GM21723 (cell line): Measurements from ENCODE around the gene SRGAP3.

Source experiments
- ATAC-seq: cut with Tn5 transposase; IDR thresholded peaks from one replicate; pipeline ENCODE4 v1.9.1; 2021; ENCODE audit warnings: mild to moderate bottlenecking, moderate library complexity; ENCODE audit not compliant: unreplicated experiment

Gene SRGAP3

DNA sequence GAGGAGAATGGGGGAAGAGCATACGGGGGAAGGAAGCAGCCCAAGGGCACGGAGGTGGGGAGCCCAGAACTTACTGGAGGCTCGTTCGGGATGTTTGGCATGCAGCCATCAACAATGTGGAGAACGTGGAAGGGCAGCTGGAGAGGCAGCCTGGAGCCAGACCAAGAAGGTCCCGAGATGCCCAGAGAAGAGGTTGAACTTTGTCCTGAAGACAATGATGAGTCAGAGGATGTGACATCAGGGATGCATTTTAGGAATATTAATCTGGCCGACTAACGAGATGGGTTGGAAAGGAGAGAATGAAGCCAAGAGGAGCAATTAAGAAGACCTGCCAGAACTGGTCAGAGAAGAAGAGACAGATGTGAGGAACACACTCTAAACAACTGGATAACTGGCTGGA lies 98.2 kb downstream of the SRGAP3 start:
- ATAC-seq, result no peak

- ATAC-seq, result no peak
Observed at GRCh38 chr3:9149566-9149965, 99.9 kb downstream of the SRGAP3 start.

DNA sequence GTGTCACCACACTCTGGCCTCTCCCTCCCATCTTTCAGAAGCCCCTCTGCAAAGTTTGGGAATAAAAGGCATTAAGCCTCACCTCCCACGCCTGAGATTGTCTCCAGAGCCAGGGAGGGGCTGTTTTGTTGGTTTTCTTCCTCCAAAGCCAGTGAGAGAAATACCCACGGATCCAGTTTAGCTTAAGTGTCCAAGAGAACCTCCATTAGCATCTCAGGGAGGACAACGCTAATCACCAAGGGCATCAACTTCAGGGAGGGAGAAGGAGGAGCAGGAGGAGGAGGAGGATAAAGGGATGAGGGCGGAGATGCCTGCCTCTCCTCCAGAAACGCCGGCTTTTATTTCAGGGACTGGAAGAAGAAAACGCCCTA lies 101.6 kb downstream of the SRGAP3 start:
- ATAC-seq, result no peak

- ATAC-seq, result peak; percentile 87
Observed at GRCh38 chr3:9147215-9147895, 102.1 kb downstream of the SRGAP3 start.

- no peak for ATAC-seq
Observed at GRCh38 chr3:9146367-9147071, 102.9 kb downstream of the SRGAP3 start.

DNA sequence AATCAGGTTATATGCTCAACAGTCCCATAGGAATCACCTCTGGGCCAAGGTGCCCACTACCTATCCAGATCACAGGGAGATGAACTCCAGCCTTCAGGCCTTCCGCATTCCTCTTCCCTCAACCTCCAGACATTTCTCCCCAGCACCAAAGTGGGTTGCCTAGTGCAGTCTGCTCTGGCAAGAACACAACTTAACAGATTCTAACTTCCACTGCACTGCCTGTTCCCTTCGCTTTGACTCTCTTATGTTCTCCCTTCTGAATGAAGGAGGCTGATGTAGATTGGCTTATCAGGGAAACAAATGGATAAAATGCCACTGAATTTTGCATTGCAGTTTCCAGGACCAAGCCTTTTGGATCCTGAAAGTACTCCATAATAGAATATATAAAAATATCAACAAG lies 106.3 kb downstream of the SRGAP3 start:
- no peak for ATAC-seq

DNA sequence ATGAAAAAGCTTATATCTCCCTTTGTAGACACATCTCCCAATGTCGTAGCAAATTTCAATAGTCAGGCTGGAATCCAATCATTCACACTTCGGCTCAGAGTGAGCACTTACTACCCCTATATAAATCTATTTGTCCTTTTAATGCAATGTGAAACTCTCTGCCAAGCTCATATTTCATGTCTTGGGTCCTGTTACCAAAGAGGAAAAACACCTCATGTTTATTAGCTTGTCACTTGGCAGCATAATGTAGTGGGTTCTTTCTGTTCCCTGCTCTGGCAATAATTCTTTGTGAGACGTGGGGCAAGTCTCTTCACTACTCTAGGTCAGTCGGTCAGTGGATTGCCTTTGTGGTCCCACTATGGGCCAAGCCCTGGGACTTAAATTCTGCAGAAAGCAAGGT lies 107.1 kb downstream of the SRGAP3 start:
- ATAC-seq, result no peak

DNA sequence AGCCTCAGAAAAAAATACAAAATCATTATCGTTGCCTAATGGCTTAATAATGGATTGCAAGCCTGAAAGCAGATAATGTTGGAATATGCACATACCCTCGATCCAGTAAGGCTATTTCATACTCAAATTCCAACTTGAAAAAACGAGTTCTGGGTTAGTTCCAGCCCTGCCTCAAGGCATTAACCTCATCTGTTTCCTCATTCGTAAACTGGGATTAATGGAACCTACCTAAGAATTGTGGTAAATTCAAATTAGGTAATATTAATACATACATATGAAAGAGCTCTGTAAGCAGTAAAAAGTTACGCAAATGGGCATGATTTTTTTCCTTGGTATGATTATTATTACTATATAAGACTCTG lies 107.5 kb downstream of the SRGAP3 start:
- no peak for ATAC-seq

DNA sequence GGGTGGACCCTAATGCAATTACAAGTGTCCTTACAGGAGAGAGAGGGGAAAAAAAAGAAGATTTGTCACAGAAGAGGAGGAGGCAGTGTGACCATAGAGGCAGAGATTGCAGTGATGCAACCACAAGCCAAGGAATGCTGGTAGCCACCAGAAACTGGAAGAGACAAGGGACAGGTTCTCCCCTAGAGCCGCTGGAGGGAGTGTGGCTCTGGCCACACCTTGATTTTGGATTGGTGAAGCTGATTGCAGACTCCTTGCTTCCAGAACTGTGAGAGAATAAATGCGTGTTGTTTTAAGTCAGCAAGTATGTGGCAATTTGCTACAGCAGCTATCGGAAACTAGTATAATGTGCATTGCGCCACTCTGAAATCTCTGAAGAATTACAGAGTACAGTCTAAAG lies 110.1 kb downstream of the SRGAP3 start:
- ATAC-seq, result no peak

- ATAC-seq, result no peak
Observed at GRCh38 chr3:9137676-9138075, 111.8 kb downstream of the SRGAP3 start.

DNA sequence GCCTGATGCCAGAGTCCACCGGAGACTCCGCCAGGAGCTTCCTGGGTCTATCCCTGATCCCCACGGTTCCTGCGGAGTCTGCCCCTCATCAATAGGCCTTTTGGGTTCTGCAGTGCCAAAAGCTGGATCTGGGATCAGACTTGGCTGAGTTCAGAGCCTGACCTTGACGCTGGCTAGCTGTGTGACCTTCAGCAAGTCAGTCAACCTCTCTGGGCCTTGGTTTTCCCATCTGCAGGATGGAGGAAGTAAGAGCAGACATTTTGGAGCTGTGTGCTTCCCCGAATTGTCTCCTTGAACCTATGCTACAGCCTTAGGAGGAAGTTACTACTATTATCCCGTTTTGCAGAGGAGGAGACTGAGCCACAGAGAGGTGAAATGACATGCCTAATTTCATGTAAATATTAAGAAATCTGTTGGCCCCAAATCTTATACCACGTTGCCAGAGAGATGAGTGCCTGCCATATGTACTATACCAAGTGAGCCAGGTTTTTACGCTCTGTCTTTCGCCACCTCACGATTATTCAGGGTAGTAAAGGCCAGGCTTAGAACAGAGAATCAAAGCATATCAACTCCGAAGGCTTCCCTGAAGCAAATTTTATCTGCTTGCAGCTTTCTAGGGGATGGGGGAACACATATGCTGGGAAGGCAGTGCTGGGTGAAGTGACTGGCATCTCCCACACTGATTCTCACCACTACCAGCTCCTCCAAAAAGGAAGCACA lies 112.5 kb downstream of the SRGAP3 start:
- no peak for ATAC-seq

- no peak for ATAC-seq
Observed at GRCh38 chr3:9135930-9136525, 113.4 kb downstream of the SRGAP3 start.

- ATAC-seq, result no peak
Observed at GRCh38 chr3:9135526-9135925, 113.9 kb downstream of the SRGAP3 start.

DNA sequence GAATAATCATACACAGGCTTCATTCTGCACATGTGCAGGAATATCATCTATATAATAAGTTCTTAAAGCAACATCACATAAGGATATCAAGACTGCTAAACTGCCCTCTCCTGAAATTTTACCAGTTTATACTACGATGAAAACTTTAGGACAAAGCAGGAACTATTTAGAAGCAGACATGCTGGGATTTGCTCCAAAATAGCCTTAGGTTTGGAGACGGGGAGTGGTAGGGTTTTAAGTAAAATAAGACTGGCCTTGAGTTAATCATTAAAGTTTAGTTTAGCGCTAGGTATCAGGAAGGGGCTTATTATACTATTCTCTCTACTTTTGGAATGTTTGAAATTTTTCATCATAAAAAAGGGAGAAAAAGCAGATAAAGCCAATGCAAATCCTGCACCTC lies 115.8 kb downstream of the SRGAP3 start:
- ATAC-seq, result no peak

GRCh38 chr3:9130345-9131305 lies 118.8 kb downstream of the SRGAP3 start:
- ATAC-seq, result no peak

GRCh38 chr3:9129365-9129764 lies 120.1 kb downstream of the SRGAP3 start:
- ATAC-seq, result no peak

DNA sequence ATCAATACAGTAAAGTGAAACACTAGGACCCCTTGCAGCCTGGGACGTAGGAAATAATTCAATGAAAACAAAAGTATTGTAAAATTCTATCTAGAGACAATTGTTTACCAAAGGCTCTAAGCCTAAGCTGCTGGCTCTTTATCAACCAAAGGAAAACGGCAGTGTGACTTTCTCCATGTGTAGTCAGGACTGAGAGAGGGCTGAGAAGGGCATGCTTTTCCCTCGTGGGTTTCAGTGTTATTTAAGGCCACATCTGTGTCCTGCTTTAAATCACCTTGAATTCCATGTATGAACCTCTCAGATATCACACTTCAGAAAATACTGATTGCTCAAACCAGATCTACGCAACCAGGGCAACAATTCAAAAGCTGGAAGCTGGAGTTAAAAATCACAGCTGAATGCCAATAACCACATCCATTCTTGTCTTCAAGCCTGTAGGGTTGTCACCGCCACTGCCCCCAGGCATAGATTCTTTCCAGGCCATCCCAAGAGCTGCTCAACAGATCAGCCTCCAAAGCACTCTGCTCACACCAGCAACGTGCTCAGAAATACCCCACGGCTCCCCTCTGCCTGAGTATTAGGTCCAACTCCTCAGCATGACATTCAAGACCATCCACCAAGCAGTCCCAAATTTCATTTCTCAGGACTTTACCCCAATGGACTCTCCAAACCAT lies 124.0 kb downstream of the SRGAP3 start:
- no peak for ATAC-seq

GRCh38 chr3:9124730-9125129 lies 124.7 kb downstream of the SRGAP3 start:
- no peak for ATAC-seq

- no peak for ATAC-seq
Observed at GRCh38 chr3:9123840-9124239, 125.6 kb downstream of the SRGAP3 start.

GRCh38 chr3:9122732-9123364 lies 126.6 kb downstream of the SRGAP3 start:
- no peak for ATAC-seq
